Aortic smooth muscle cell (primary cell): ENCODE results near the gene MET. TPM values are rescaled to one million over a fixed set of nuclear protein-coding genes. Genes with fewer than 3 reads are reported as not detected.

Experiments used
- total RNA-seq: library from RNA; depleted of rRNA; stranded (reverse); fragments of >200 nt; gene quantifications from 2 replicates; pipeline ENCODE4 v1.2.3, GENCODE V29; 2014

Gene MET
- 18.9 and 34.7 TPM in 2 replicates for total RNA-seq

DNA sequence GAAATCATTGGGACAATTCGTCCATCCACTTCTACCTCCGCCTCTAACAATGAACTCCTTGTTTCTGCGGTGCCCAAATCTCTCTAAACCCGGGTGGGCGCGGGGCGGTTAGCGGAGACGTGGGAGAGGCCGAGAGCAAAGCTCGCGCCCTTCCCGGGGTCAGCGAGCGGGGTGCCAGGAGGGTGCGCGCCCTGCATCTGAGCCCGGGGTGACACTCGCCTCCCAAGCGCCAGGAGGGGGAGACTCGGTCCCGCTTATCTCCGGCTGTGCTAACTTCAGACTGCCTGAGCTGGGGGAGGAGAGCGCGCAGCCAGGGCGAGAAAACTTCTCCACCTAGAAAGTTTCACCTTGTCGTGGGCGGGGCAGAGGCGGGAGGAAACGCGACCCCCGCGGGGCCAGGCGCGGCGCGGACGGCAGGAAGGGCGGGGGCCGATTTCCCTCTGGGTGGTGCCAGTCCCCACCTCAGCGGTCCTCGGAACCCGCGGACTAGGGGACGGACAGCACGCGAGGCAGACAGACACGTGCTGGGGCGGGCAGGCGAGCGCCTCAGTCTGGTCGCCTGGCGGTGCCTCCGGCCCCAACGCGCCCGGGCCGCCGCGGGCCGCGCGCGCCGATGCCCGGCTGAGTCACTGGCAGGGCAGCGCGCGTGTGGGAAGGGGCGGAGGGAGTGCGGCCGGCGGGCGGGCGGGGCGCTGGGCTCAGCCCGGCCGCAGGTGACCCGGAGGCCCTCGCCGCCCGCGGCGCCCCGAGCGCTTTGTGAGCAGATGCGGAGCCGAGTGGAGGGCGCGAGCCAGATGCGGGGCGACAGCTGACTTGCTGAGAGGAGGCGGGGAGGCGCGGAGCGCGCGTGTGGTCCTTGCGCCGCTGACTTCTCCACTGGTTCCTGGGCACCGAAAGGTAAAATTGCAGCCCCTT, at the start of gene MET:
TSS of gene MET (plus strand) at position 516 of the 915 bp plus-strand sequence. CDS start 26,889 bp downstream, outside the sequence.

Other genes starting within 250 kb of the MET start
- 114 and 125 TPM in 2 replicates for gene CAV2, start 172.5 kb upstream of the MET start, total RNA-seq
- 304 and 315 TPM in 2 replicates for gene CAV1, start 147.2 kb upstream of the MET start, total RNA-seq
- 147 and 191 TPM in 2 replicates for gene CAPZA2, start 190.4 kb downstream of the MET start, total RNA-seq